HG02610 (cell line): ENCODE data around the gene DHRS3.

Experiments used
- ATAC-seq: cut with Tn5 transposase; IDR thresholded peaks from one replicate; pipeline ENCODE4 v1.9.1; 2021; ENCODE audit warnings: mild to moderate bottlenecking, moderate library complexity; ENCODE audit not compliant: unreplicated experiment

DHRS3 gene

DNA sequence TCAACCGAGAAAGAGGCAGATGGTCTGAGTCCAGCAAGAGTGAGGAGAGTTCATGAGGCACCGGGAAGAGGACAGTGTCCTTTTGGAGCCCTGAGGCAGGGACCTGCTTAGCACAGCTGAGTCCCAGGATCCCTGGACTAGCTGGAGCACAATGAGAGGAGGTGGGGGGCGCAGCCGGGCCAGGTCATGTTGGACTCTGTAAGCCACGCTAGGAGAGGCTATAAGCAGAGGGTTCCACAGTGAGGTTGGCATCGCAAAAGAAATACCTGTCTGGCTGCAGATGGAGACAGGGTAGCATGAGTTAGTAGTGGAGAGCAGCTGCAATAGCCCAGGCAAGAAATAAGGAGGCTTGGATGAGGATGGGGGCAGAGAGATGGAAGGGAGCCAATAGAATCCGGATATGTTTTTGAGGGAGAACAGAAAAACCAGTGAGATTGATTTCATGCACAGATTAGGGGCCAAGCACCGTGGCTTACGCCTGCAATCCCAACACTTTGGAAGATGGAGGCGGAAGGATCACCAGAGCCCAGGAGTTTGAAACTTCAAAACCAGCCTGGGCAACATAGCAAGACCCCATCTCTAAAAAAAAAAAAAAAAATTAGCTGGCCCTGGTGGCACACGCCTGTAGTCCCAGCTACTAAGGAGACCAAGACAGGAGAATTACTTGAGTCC is 98.2 kb downstream of the DHRS3 start:
- no peak for ATAC-seq

DNA sequence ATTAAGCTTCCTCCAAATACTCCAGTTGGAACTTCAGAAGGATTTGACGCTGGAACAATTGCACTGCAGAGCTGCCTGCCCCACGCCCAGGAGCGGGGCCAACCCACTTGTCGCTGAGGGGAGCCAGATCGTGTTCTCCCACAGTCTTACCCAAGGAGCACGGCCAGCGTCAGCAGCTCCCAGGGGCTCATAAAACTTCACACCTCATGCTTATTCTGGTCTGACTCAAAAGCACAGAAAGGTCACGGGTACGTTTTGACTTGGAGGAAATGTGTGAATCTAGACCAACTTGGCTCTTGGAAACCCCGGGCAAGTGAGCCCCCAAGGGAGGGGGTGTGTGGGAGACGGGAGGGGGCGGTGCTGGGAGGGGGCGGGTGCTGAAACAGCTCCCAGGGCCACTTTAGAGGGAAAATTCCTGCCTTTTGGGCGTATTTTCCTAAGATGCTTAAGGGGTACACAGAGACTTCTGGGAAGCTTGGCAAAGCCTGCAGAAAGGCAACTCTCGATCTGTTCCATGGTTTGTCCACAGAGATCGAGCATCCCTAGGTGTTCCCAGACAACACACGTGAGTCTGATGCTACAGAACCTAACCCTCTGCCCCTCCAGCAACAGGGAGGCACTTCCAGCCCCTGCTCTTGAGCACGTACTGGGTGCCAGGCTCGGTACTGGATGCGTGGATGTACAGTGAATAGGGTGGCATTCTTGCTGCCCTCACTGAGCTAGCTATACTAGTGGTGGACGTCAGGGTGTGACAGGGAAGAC is 98.9 kb downstream of the DHRS3 start:
- ATAC-seq: no peak
